HepG2 (cell line): ENCODE results near the gene UBE3A.

Experiments used
- BCL3 ChIP-seq: sonication (generic); formaldehyde crosslinking; IDR thresholded peaks from 2 replicates; pipeline ENCODE4 v1.5.1; 2020; ENCODE audit warnings: mild to moderate bottlenecking, missing genetic modification reagents, moderate library complexity
- FOXK2 ChIP-seq: fragments of 450-650 bp; IDR thresholded peaks from 2 replicates; pipeline ENCODE4 v1.6.1; 2016
- HNRNPL ChIP-seq: fragments of 200-400 bp; formaldehyde crosslinking; IDR thresholded peaks from 2 replicates; pipeline ENCODE4 v1.6.1; 2017; ENCODE audit warnings: mild to moderate bottlenecking, low read depth, low read length
- MED8 ChIP-seq: sonication (generic); formaldehyde crosslinking; IDR thresholded peaks from 2 replicates; pipeline ENCODE4 v1.8.1; 2023; ENCODE audit warnings: mild to moderate bottlenecking, missing genetic modification reagents; ENCODE audit not compliant: insufficient replicate concordance
- MXD3 ChIP-seq: IDR thresholded peaks from 2 replicates; pipeline ENCODE4 v1.6.1; 2016; ENCODE audit warnings: mild to moderate bottlenecking, missing biosample characterization, missing genetic modification reagents
- NFIC ChIP-seq: IDR thresholded peaks from 2 replicates; pipeline ENCODE4 v1.6.1; 2012; ENCODE audit warnings: mild to moderate bottlenecking, low read length, inconsistent platforms
- NFYC ChIP-seq: IDR thresholded peaks from 2 replicates; pipeline ENCODE4 v1.6.1; 2016; ENCODE audit warnings: missing genetic modification reagents, missing compliant biosample characterization
- POLR2AphosphoS5 ChIP-seq: IDR thresholded peaks from 2 replicates; pipeline ENCODE4 v1.6.1; 2012; ENCODE audit warnings: low read depth, low read length
- PREB ChIP-seq: sonication (generic); formaldehyde crosslinking; IDR thresholded peaks from 2 replicates; pipeline ENCODE4 v1.4.0; 2020; ENCODE audit warnings: missing genetic modification reagents
- STAG1 ChIP-seq: sonication (generic); formaldehyde crosslinking; IDR thresholded peaks from 2 replicates; pipeline ENCODE4 v1.4.0; 2020; ENCODE audit warnings: missing genetic modification reagents
- TCF7 ChIP-seq: sonication (generic); IDR thresholded peaks from 2 replicates; pipeline ENCODE4 v1.6.1; 2016; ENCODE audit warnings: antibody characterized with exemption, low read depth
- ZHX1 ChIP-seq: sonication (generic); formaldehyde crosslinking; IDR thresholded peaks from 2 replicates; pipeline ENCODE4 v1.8.1; 2022; ENCODE audit warnings: low read depth, mild to moderate bottlenecking, missing genetic modification reagents
- ZNF138 ChIP-seq: sonication (generic); formaldehyde crosslinking; IDR thresholded peaks from 2 replicates; pipeline ENCODE4 v1.5.0; 2020; ENCODE audit warnings: mild to moderate bottlenecking, low read depth, missing genetic modification reagents

- TF ChIP-seq MED8 (CRISPR knock-in tag): no peak
- no peak for TF ChIP-seq BCL3 (CRISPR knock-in tag)
- no peak for TF ChIP-seq MXD3 (CRISPR knock-in tag)
- no peak for TF ChIP-seq ZNF138 (CRISPR knock-in tag)
- TF ChIP-seq NFYC (CRISPR knock-in tag): no peak
- no peak for TF ChIP-seq ZHX1 (CRISPR knock-in tag)
- TF ChIP-seq TCF7: no peak
- no peak for TF ChIP-seq NFIC
- no peak for TF ChIP-seq PREB (CRISPR knock-in tag)
- TF ChIP-seq FOXK2: no peak
- TF ChIP-seq STAG1 (CRISPR knock-in tag): no peak
- no peak for TF ChIP-seq POLR2AphosphoS5
- no peak for TF ChIP-seq HNRNPL
These were observed 111.1 kb downstream of the UBE3A start for GRCh38 chr15:25327686-25328085.
